HL-60 (cell line): ENCODE data around the gene BTBD2.

ENCODE experiments used
- DNase-seq, 2 experiments: peaks; one replicate each; pipeline ENCODE4 v3.0.0-alpha.2; 2010 to 2020; ENCODE audit warnings: low read depth in 1 of 2, low spot score in 1 of 2
- H3K27ac ChIP-seq: fragments of 250-450 bp; sonication (Bioruptor Pico); replicated peaks from 2 replicates; pipeline ENCODE4 v1.5.1; 2020; ENCODE audit warnings: mild to moderate bottlenecking, moderate library complexity
- H3K27me3 ChIP-seq: fragments of 250-450 bp; sonication (Bioruptor Pico); 2 replicates; pipeline ENCODE4 v1.5.1; 2021; ENCODE audit warnings: mild to moderate bottlenecking, moderate library complexity; ENCODE audit not compliant: insufficient read depth, poor library complexity, severe bottlenecking
- H3K4me3 ChIP-seq: replicated peaks from 2 replicates; pipeline ENCODE4 v1.5.1; 2011; ENCODE audit warnings: mild to moderate bottlenecking, control low read depth, low read length; ENCODE audit not compliant: insufficient read depth
- GABPA ChIP-seq: IDR thresholded peaks from 2 replicates; pipeline ENCODE4 v1.6.1; 2012; ENCODE audit warnings: low read depth
- POLR2AphosphoS5 ChIP-seq: IDR thresholded peaks from 2 replicates; pipeline ENCODE4 v1.6.1; 2012; ENCODE audit warnings: low read depth
- REST ChIP-seq: IDR thresholded peaks from 2 replicates; pipeline ENCODE4 v1.6.1; 2012; ENCODE audit warnings: low read depth; ENCODE audit not compliant: insufficient replicate concordance
- SPI1 ChIP-seq: IDR thresholded peaks from 2 replicates; pipeline ENCODE4 v1.6.1; 2012; ENCODE audit warnings: low read depth, mild to moderate bottlenecking, borderline replicate concordance
- TF ChIP-seq, protein P1 (sequence below): IDR thresholded peaks from one replicate; pipeline ENCODE4 v1.5.1; 2011; ENCODE audit warnings: low read length, control low read depth, inconsistent platforms; ENCODE audit not compliant: insufficient read depth

Gene BTBD2

GRCh38 chr19:2032296-2032941 is 16.9 kb upstream of the BTBD2 start:
- TF ChIP-seq POLR2AphosphoS5 (peak; percentile 49; the same call in 1 of the 2 replicates), SPI1 (peak; percentile 80), REST (no peak), GABPA (no peak)
- TF ChIP-seq, protein P1, sequence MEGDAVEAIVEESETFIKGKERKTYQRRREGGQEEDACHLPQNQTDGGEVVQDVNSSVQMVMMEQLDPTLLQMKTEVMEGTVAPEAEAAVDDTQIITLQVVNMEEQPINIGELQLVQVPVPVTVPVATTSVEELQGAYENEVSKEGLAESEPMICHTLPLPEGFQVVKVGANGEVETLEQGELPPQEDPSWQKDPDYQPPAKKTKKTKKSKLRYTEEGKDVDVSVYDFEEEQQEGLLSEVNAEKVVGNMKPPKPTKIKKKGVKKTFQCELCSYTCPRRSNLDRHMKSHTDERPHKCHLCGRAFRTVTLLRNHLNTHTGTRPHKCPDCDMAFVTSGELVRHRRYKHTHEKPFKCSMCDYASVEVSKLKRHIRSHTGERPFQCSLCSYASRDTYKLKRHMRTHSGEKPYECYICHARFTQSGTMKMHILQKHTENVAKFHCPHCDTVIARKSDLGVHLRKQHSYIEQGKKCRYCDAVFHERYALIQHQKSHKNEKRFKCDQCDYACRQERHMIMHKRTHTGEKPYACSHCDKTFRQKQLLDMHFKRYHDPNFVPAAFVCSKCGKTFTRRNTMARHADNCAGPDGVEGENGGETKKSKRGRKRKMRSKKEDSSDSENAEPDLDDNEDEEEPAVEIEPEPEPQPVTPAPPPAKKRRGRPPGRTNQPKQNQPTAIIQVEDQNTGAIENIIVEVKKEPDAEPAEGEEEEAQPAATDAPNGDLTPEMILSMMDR = no peak
- peak overlapping the region; percentile 24; the same call in 1 of the 2 replicates for H3K27ac ChIP-seq
- peak; percentile 81 to 87 for DNase-seq
- no peak overlapping the region for H3K4me3 ChIP-seq
- H3K27me3 ChIP-seq = no peaks in the 10 kb centered on the region

DNA sequence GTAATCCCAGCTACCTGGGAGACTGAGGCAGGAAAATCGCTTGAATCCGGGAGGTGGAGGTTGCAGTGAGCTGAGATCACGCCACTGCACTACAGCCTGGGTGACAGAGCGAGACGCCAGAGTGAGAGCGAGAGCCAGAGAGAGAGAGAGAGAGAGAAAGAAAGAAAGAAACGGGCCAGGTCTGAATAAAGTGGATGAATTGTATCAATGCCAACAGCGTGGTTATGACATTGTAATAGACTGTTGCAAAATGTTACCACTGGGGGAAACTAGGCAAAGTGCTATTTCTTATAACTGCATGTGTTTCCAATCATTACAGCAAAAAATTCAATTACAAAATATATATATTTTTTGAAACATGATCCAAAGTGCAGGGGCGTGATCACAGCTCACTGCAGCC is 11.8 kb upstream of the BTBD2 start:
- DNase-seq = no peak

DNA sequence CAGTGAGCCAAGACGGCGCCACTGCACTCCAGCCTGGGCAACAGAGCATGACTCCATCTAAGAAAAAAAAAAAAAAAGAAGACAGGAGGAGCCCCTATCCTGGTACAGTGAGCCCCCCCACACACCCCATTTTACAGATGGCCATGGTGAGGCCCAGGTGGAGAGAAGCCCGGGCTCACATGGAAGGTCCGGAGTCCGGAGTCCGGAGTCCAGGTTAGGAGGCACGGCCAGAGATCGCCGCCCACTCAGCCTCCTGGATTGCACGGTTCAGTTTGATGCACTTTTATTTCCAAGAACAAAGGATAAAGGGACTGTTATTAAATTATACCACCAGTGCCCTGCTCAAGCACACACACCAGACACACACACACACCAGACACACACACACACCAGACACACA is 11.3 kb upstream of the BTBD2 start:
- Histone ChIP-seq H3K27me3 (no peaks in the 10 kb centered on the region), H3K4me3 (no peak overlapping the region), H3K27ac (no peak overlapping the region)
- no peak for DNase-seq
- TF ChIP-seq SPI1 = no peak
- no peak for TF ChIP-seq REST
- TF ChIP-seq, protein P1 = no peak

More for the DNA sequence above, 11.8 kb upstream of the BTBD2 start:
- Histone ChIP-seq H3K27me3 (no peaks in the 10 kb centered on the region), H3K27ac (no peak overlapping the region), H3K4me3 (no peak overlapping the region)
- TF ChIP-seq GABPA (no peak), SPI1 (no peak), REST (no peak), POLR2AphosphoS5 (no peak)
- TF ChIP-seq, protein P1 = no peak
